GM19395 (cell line): ENCODE measurements around the gene LIMS2.

ENCODE experiments used
- ATAC-seq: cut with Tn5 transposase; IDR thresholded peaks from one replicate; pipeline ENCODE4 v1.9.1; 2021; ENCODE audit warnings: mild to moderate bottlenecking, moderate library complexity; ENCODE audit not compliant: unreplicated experiment

The LIMS2 gene

GRCh38 chr2:127675331-127676261 lies at the start of gene LIMS2:
Gene LIMS2 (minus strand): TSS chr2:127675530. CDS start chr2:127675024, 506 bp downstream.
- no peak for ATAC-seq

GRCh38 chr2:127722807-127723206 lies 47.5 kb upstream of the LIMS2 start:
- ATAC-seq, result no peak

- no peak for ATAC-seq
Measured at GRCh38 chr2:127721978-127722355, 46.6 kb upstream of the LIMS2 start.

- ATAC-seq, result no peak
Measured at GRCh38 chr2:127721311-127721977, 46.1 kb upstream of the LIMS2 start.

GRCh38 chr2:127719301-127720218 lies 44.2 kb upstream of the LIMS2 start:
- no peak for ATAC-seq

GRCh38 chr2:127718271-127718670 lies 42.9 kb upstream of the LIMS2 start:
- ATAC-seq, result no peak

GRCh38 chr2:127715778-127716449 lies 40.6 kb upstream of the LIMS2 start:
- no peak for ATAC-seq

GRCh38 chr2:127713562-127713961 lies 38.2 kb upstream of the LIMS2 start:
- no peak for ATAC-seq

GRCh38 chr2:127712999-127713398 lies 37.7 kb upstream of the LIMS2 start:
- ATAC-seq, result no peak

- ATAC-seq, result no peak
Measured at GRCh38 chr2:127709336-127709735, 34.0 kb upstream of the LIMS2 start.

- no peak for ATAC-seq
Measured at GRCh38 chr2:127707890-127708648, 32.7 kb upstream of the LIMS2 start.

GRCh38 chr2:127706215-127706990 lies 31.1 kb upstream of the LIMS2 start:
- ATAC-seq, result no peak

GRCh38 chr2:127705391-127706065 lies 30.2 kb upstream of the LIMS2 start:
- ATAC-seq, result no peak

GRCh38 chr2:127704641-127705390 lies 29.5 kb upstream of the LIMS2 start:
- no peak for ATAC-seq

GRCh38 chr2:127703282-127703681 lies 28.0 kb upstream of the LIMS2 start:
- no peak for ATAC-seq

GRCh38 chr2:127702395-127703009 lies 27.2 kb upstream of the LIMS2 start:
- no peak for ATAC-seq

- peak; percentile 48 for ATAC-seq
Measured at GRCh38 chr2:127701651-127702394, 26.5 kb upstream of the LIMS2 start.
